HG03571 (cell line): ENCODE results near the gene TEAD1.

Experiments
- ATAC-seq: cut with Tn5 transposase; IDR thresholded peaks from one replicate; pipeline ENCODE4 v1.9.1; 2021; ENCODE audit not compliant: unreplicated experiment

The TEAD1 gene

DNA sequence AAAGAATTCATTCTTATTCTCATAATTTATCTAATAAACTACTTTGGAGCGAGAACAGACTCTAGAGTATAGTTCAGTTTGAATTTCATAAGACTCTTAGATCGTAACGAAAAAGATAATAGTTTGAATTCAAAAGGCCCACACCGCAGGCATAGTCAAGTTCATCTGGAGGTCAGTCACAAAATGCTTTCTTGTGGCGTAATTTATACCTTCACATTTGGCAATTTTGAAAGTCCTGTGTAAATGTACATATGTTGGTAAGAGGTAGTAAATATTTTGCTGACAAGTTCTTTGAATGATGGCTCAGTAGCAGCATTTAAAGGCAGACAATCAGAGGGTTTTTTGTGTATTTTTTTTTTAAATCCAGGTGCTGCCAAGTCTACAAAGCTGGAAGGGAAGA lies 88.1 kb downstream of the TEAD1 start:
- no peak for ATAC-seq

DNA sequence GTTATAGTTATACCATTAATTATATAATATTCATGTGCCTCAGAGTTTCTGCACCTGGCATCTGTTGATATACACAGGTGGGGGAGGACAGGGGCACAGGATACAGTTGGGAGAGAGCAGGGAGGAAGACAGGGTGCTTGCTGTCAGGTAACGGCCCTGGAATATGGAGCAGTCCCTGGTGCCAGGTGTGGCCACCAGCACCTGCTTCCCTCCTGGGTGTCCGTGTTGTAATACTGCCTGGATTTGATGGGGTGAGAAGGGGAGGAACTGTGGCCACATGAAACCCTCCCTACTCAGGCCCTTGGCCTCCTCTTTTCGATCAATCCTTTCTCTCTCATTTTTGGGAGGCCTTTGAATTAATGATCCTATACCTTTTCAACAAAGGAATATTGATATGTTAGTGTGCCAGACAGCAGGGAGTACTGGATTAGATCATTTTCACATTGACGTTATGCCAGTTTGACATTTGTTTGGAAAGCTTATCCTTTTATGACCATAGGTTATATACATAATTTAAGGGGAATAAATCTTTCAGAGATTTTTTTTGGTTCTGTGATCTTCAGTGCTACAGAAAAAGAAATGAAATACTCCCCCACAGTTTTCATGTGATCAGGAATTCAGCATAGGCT lies 88.6 kb downstream of the TEAD1 start:
- ATAC-seq, result no peak

DNA sequence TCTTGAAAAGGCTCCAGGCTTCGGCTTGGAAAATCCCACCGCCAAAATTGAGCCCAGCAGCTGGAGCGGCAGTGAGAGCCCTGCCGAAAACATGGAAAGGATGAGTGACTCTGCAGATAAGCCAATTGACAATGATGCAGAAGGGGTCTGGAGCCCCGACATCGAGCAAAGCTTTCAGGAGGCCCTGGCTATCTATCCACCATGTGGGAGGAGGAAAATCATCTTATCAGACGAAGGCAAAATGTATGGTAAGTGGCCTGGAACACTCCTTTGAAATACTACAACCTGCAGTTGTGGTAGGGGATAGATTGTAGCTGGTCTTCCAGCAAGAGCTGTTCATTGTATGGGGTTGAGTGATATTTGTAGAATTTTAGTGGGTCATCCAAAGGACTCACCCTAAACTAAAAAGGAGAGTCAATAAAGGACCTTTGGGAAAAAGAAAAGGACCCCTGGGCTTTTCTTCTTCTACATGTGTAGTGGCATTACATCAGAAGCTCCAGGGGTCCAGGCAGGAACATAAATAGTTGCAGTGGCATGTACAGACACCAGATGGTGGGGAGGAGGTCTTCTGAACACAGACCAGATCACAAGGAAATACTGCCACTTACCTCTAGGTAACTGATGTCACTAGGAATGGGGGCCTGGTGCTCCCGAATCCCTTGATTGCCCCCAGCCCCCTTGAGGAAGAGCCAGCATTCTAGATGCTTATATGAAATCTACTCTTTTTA lies 90.1 kb downstream of the TEAD1 start:
- ATAC-seq, result no peak

DNA sequence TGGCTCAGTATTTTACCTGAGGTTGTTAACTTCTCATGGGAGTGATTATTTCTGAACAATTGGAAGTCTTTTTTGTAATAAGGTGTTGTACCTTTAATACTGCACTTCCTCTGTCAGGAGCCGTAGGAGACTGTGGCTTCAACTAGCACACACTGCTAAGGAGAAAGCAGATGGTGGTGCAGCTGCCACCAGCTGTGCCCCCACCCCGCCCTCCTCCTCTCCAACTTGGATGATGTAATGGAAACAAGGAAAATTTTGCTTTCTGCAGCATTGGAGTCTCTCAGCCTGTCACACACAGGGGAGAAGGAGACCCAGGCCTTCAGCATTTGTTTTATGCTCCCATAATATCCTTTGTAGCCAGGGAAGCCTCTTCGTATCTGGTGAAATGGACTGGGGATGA lies 91.2 kb downstream of the TEAD1 start:
- ATAC-seq, result no peak

- ATAC-seq, result no peak
Measured at GRCh38 chr11:12767027-12767426, 92.8 kb downstream of the TEAD1 start.

- no peak for ATAC-seq
Measured at GRCh38 chr11:12767577-12767976, 93.4 kb downstream of the TEAD1 start.

DNA sequence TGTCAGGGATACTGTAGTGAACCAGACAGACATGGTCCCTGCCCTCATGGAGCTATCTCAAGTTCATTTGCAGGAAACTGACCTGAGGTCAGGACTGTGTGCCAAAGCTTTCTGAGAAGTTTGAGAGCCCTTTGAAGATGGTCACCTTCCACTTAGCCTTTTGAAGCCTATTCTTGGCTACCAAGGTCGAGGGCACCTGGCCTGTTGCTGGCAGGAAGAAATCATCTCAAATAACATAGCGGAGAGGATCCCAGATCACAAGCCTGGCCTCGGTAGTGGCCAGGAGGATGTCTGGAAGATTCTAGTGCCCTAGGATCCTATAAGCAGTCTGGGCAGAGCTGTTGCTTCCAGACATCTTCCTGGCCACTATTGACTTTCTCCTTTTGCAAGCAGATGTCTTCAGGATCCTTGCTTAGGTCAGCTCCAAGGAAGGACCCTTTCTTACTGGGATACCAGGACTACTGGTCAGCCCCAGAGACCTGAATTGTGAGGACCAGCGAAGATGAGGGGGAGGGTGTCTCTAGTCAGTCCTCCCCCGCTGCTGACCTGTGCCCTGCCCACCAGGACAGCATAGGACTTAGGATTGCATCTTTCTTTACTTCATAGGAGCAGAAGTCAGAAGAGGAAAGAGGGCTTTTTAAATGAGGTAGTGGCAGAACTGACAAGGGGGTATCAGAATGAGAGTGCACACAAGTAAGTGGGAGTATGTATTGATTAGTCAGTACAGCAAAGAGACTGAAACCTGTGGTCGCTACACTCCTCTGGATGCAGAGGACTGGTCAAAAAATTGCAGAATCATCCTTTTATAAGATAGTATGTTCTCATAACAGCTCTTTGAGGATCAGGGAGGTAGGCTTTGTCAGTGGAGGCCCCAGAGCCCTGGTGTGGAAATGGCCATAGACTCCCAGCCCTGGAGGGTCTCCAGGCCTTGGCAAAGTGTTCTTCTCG lies 94.8 kb downstream of the TEAD1 start:
- no peak for ATAC-seq

DNA sequence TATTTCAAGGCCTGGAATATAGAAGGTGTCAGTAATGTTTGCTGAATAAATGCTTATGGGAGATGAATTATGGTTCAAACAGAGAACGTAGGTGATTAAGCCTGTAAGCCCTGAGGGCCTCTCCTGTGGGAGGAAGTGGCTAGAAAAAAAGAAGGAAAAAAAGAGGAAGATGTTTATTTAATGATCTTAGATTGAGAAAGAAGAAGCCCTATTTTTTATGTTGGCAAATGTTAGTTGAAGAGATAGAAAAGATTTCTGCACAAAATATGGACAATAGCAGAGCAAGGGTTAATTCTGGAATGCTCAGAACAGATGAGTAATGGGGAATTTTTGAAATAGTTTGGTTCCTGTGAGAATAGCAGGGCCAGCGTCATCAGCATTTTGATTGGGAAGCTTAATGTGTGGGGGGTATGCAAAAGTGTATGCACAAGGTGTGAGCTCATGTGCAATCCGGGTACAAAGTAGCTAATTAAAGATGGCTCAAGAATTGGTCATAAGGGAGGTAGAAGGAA lies 95.7 kb downstream of the TEAD1 start:
- ATAC-seq, result no peak

GRCh38 chr11:12770435-12770834 lies 96.2 kb downstream of the TEAD1 start:
- no peak for ATAC-seq

DNA sequence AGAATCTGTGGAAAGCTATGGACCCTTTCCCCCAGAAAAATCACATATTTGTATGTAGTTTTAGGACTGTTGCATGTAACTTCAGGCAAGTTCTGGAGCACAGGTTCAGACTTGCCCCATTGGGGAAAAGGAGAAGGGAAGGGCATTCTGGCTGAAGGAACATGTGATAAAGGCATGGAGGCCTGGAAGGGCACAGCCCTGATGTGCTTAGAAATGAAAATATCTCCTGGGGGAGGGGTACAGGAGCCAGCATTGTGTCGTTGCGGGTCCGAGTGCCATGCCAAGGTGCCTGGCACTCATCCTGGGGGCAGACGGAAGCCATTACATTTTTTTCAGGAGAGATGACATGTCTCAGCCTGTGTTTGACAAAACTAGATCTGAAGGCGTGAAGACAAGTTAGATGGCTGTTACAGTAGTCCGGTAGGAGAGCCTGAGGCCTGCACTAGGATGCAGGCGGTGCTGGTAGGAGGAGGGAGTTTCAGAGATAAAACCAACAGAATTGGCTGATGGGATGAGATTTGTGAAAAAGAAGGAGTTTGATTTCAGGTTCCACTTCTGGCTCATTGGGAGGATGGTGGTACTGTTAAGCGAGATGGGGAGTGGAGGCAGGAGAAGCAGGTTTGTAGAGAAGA lies 96.9 kb downstream of the TEAD1 start:
- no peak for ATAC-seq

GRCh38 chr11:12771875-12772274 lies 97.7 kb downstream of the TEAD1 start:
- ATAC-seq, result no peak

GRCh38 chr11:12772324-12772723 lies 98.1 kb downstream of the TEAD1 start:
- no peak for ATAC-seq

DNA sequence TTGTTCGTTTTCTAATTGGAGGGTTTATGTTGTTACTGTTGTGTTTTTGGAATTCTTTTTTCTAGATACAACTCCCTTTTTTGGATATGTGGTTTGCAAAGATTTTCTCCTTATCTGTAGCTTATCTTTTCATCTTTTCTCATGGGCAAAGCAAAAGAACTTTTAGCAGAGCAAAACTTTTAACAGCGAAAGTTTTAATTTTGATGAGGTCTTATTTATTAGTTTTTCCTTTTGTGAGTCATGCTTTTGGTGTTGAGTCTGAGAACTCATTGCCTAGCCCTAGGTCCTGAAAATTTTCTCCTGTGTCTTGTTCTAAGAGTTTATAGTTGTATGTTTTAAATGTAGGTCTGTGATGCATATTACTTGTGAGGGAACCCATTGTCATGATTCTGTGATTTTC lies 99.4 kb downstream of the TEAD1 start:
- ATAC-seq, result no peak

DNA sequence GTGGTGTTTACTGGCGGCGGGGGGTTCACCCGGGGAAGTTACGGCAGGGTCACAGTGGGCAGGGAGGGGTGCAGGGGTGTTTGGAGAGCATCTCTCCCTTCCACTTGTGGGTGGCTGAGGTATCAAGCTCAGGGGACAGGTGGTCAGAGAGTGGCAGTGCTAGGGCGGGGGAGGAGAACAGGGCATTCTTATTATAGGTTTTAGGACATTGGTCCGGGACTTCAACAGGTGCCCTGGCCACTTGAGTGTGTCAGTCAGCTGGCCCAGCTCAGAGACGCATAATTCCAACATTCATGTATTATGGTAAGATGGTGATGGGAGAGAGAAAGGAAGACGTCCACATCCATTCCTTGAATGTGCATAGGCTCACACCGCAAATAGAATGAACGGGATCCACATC lies 101.7 kb downstream of the TEAD1 start:
- no peak for ATAC-seq

GRCh38 chr11:12777208-12777874 lies 103.1 kb downstream of the TEAD1 start:
- no peak for ATAC-seq

DNA sequence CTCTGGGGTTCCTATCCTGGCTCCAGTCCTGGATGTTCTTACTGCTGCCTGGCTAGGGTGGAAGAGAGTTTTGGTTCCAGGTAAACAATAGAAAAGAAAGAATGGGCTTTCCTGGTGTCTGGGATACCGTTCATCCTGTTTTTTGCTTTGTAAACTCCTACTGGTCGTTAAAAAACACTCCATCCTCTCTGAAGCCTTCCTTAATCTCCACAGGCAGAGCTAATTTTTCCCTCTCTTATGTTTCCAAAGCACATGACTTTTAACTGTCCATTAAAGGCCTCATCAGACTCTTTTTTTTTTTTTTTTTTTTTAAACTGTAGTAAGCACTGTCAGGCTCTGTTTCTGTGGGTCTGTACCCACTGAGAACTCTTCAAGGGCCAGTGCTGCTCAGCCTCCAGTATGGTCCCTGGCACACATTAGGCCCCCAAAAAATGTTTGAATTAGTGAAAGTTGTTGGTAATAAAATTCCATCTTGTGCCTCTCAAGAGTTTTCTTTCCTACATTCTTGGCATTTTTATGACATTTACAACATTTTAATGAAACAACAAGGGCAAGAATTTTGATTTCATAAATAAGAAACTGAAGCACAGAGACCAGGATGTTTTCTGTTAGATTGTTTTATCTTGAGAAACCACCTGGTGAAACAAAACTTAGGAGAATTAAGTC lies 104.2 kb downstream of the TEAD1 start:
- ATAC-seq, result no peak

DNA sequence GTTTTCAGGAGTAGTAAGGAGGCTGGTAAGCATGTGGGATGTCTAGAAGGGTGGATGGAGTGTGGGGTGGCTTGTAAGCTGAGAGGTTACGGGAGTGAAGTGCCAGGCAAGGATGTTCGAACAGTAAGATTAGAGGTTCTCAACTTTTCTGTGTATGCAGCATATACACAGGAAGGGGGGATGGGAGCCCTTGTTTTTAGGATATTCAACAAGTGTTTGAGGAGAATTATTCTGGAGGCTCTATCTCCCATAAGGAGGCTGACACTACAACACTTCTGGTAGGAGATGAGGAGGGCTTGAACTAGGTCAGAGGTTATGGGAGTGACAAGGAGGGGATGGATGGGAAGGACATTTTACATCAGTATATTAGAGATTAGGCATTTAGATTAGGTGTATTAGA lies 109.5 kb downstream of the TEAD1 start:
- ATAC-seq, result no peak

- ATAC-seq, result no peak
Measured at GRCh38 chr11:12784445-12784844, 110.2 kb downstream of the TEAD1 start.

DNA sequence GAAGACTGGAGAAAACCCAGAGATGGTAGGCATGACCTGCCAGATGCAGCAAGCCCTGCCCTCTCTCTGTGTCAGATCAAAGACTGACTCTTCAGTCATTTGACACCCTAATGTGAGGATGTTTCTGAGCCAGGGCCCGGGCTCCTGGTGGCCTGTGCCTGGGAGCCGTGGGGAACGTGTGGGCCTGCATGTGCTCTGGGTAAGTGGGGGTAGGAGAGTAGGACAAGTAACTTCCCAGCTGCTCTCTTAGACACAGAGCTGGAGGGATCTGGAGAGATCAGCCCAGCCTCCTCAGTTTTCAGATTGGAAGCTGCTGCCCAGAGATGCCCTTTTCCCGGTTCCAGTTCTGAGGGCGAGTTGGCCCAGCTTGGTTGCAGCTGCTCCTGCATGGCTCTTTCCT lies 110.8 kb downstream of the TEAD1 start:
- no peak for ATAC-seq

- no peak for ATAC-seq
Measured at GRCh38 chr11:12785901-12786300, 111.7 kb downstream of the TEAD1 start.
